OCI-LY3 (cell line): ENCODE measurements around the gene MR1.

Source experiments
- CTCF ChIP-seq: fragments of 200-600, 300-600 bp; sonication (generic); IDR thresholded peaks from 2 replicates; pipeline ENCODE4 v1.5.1; 2014; ENCODE audit warnings: antibody characterized with exemption, low read length, low read depth
- EZH2phosphoT487 ChIP-seq: fragments of 200-600 bp; shearing (Covaris generic); IDR thresholded peaks from 2 replicates; pipeline ENCODE4 v1.6.1; 2018; ENCODE audit warnings: antibody characterized with exemption, mixed run types, low read depth

GRCh38 chr1:181033799-181034451 lies at the start of gene MR1:
- no peak for TF ChIP-seq CTCF
- TF ChIP-seq EZH2phosphoT487: no peak
